Activated naive CD4-positive, alpha-beta T cell treated with anti-CD3 and anti-CD28 coated beads, Interleukin-2, amount 50 U/mL, for 16 hours (primary cell): ENCODE data around the gene DPYSL3.
"Not testable (repeated sequence)": the region's sequence is repeated elsewhere in the genome, so short reads cannot be mapped to it uniquely, and the experiment has no call there.

Experiments used
- DNase-seq: peaks from one replicate; pipeline ENCODE4 v3.0.0-alpha.2; 2020

Gene DPYSL3

DNA sequence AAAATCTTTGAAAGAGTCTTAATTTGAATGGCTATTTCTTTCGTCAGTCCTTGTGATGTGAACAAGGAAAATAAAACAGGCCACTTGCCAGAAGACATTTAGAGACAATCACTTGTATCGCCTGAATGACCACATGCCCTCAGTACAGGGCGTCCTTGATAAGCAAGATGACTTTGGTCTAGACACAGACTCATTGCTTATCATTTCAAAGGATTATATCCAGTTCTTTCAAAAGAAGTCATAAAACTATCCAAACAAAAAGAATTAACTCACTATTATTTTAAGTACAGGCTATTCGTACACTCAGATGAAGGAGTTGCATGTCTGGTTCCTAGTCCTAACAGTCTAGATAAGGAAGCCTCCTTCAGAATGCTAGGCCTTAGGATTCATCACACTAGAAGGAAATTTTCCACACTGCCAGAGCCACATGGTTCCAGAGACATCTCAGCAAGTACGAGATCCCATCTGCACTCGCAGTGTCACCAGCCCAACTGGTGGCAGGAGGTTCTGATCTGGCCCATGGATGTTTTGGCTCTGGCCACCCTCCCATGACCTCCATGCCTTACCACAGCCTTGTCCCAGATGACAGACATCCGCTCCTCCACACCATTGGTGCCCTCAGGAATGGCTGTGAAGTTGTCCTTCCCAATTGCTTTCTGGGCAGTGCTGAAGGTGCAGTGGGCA is 109.6 kb downstream of the DPYSL3 start:
- no peak for DNase-seq

- no peak for DNase-seq
Measured at GRCh38 chr5:147398860-147399259, 111.0 kb downstream of the DPYSL3 start.

- no peak for DNase-seq
Measured at GRCh38 chr5:147397616-147398015, 112.3 kb downstream of the DPYSL3 start.

- no peak for DNase-seq
Measured at GRCh38 chr5:147396070-147396823, 113.6 kb downstream of the DPYSL3 start.

DNA sequence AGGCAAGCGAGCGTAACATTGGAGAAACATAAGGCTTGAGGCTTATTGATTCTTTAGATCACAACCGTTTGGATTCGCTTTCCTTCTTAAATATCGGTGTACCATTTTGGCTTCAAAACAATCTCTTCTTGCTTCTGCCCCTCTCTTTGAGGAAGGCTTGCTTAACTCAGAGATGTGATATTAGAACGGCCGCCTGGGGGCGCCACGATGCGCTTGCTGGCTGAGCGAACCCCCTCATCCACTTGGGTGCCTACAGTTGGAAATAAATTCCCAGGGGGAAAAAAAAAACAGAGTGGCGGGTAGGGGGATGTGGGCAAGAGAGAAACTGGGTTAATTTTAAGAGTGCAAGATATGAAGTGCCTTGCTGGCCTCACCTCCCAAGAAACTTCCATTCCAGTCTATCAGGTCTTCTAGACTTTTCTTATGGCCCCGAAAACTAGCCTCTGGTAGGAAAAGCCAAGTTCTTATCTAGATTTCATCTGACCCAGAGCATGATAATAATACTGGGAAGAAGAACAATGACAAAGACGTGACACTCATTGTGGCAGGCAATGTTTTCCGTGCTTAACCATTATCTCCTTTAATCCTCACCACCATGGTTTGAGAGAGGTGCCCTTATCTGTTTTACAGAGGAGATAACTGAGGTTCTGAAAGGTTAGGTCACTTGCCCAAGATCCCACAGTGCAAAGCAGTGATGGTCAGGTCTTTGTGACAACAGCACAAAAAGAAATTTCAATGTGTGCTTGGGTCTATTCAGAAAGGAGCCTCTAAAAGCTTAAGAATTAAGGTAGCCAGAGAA is 115.8 kb downstream of the DPYSL3 start:
- DNase-seq = no peak

- DNase-seq = no peak
Measured at GRCh38 chr5:147391781-147392180, 118.1 kb downstream of the DPYSL3 start.

- DNase-seq = no peak
Measured at GRCh38 chr5:147390654-147391225, 119.1 kb downstream of the DPYSL3 start.

- DNase-seq = no peak
Measured at GRCh38 chr5:147388184-147389108, 121.4 kb downstream of the DPYSL3 start.

- DNase-seq = no peak
Measured at GRCh38 chr5:147387109-147387508, 122.8 kb downstream of the DPYSL3 start.

- no peak for DNase-seq
Measured at GRCh38 chr5:147384346-147385193, 125.3 kb downstream of the DPYSL3 start.

DNA sequence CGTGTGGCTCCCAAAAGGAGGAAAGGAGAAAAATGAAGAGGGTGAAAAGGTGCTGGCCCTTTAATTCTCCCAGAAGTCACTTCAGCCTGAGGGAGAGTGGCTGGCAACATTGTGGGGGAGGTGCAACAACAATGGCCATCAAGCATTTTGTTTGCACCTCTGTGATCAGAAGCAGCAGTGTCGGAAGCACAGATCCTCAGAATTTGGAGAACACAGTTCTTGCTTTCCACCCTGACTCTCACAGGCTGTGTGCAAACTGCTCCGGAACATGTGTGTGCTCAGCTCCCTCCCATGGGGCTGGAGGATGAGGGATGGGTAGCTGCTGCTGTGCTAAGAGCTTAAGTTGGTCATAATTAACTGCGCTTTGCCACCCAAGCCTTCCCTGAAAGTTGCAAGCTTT is 127.1 kb downstream of the DPYSL3 start:
- DNase-seq = no peak

- no peak for DNase-seq
Measured at GRCh38 chr5:147381555-147381954, 128.3 kb downstream of the DPYSL3 start.

- DNase-seq = no peak
Measured at GRCh38 chr5:147377682-147378081, 132.2 kb downstream of the DPYSL3 start.

DNA sequence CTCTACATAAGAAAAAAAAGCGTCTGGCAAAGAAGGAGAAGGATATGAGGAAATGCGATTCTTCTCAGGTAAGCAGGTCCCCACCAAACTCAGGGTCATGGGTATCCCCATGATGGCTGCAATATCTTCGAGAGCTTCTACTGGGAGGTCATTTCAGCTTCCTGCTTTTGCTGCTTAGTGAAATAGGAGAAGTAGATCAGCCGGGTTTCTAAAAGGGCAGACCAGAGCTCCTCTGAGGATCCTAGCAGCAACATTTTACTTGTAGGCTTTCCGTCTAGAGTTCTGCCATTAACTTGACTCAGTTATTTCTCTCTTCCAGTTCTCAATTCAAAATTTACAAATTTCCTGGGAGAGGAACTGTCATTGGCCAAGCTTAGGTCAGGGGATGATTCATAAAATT is 134.7 kb downstream of the DPYSL3 start:
- no peak for DNase-seq

- DNase-seq = no peak
Measured at GRCh38 chr5:147373328-147373727, 136.5 kb downstream of the DPYSL3 start.

GRCh38 chr5:147372191-147372590 is 137.7 kb downstream of the DPYSL3 start:
- DNase-seq = no peak

DNA sequence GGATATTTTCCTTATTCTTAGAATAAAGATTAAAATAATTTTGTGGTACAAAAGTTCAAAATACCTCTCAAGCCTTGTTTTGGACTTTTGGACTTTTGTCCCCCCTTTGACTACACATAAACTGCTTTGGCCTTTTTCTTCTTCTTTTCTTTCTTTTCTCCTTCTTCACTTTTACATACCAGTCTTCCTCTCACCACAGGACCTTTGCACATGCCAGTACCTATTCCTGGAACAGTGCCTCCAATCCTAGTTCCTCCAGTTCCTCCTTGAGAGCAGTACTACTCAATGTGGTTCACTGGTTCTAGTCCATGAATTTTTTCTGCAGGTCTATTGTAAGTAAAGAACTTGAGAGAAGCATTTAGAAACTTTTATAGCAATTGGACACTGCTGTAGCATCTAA is 138.6 kb downstream of the DPYSL3 start:
- DNase-seq = no peak

- DNase-seq = no peak
Measured at GRCh38 chr5:147369742-147370374, 140.0 kb downstream of the DPYSL3 start.

- DNase-seq = not testable (repeated sequence)
Measured at GRCh38 chr5:147367381-147367780, 142.5 kb downstream of the DPYSL3 start.

- DNase-seq = no peak
Measured at GRCh38 chr5:147361441-147362175, 148.3 kb downstream of the DPYSL3 start.
